HG03108 (cell line): ENCODE results near the gene DSCAML1.

Source experiments
- ATAC-seq: cut with Tn5 transposase; IDR thresholded peaks from one replicate; pipeline ENCODE4 v1.9.1; 2021; ENCODE audit warnings: moderate library complexity; ENCODE audit not compliant: unreplicated experiment

The DSCAML1 gene

GRCh38 chr11:117392979-117393378 lies 404.0 kb downstream of the DSCAML1 start:
- ATAC-seq = no peak

DNA sequence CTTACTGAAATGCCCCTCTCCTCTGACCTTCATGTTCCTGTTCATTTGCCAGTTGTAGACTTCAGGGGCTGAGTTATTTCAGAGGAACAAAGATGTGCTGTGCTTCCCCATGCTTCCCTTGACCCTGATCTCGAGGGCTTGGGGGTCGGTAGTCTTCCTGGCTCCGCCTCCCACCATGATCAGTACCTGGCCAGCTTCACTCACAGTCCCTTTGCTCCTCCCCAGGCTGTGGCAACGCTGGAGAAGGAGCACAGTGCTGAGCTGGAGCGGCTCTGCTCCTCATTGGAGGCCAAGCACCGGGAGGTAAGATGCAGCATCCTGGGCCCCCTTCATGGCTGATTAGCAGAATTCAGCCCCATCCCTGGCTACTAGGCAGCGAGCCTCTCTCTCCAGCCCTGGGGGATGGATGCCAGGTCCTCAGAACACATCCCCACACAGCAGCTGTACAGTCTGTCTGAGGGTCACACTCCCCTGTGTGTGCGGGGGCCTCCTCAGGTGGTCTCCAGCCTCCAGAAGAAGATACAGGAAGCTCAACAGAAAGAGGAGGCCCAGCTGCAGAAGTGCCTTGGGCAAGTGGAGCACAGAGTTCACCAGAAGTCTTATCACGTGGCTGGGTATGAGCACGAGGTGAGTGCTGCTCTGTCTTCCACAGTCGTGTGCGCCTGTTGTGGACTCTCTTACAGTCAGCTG lies 404.9 kb downstream of the DSCAML1 start:
- ATAC-seq = no peak

- ATAC-seq = no peak
Measured at GRCh38 chr11:117391181-117391580, 405.8 kb downstream of the DSCAML1 start.

- ATAC-seq = no peak
Measured at GRCh38 chr11:117390743-117391142, 406.3 kb downstream of the DSCAML1 start.

- ATAC-seq = no peak
Measured at GRCh38 chr11:117387992-117388755, 408.8 kb downstream of the DSCAML1 start.

GRCh38 chr11:117385906-117386305 lies 411.1 kb downstream of the DSCAML1 start:
- no peak for ATAC-seq

GRCh38 chr11:117385471-117385870 lies 411.5 kb downstream of the DSCAML1 start:
- no peak for ATAC-seq

- no peak for ATAC-seq
Measured at GRCh38 chr11:117384045-117384444, 413.0 kb downstream of the DSCAML1 start.

DNA sequence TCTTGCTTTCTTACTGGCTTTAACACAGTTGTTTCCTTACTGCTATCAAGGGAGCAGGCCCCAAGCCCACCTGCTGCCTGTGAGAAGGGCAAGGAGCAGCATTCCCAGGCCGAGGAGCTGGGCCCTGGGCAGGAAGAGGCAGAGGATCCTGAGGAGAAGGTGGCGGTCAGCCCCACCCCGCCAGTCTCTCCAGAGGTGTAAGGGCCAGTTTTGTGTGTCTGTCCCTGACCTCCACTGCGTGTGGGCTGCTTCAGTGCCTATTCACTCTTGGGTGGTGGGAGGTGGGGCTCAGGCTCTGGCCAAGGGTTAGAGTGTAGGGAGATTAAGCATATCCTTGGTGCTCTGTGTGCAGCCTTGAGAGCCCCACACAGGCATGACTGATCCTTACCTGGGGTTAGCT lies 414.3 kb downstream of the DSCAML1 start:
- no peak for ATAC-seq

- ATAC-seq = no peak
Measured at GRCh38 chr11:117381481-117382387, 415.3 kb downstream of the DSCAML1 start.

- ATAC-seq = no peak
Measured at GRCh38 chr11:117380676-117381075, 416.3 kb downstream of the DSCAML1 start.

DNA sequence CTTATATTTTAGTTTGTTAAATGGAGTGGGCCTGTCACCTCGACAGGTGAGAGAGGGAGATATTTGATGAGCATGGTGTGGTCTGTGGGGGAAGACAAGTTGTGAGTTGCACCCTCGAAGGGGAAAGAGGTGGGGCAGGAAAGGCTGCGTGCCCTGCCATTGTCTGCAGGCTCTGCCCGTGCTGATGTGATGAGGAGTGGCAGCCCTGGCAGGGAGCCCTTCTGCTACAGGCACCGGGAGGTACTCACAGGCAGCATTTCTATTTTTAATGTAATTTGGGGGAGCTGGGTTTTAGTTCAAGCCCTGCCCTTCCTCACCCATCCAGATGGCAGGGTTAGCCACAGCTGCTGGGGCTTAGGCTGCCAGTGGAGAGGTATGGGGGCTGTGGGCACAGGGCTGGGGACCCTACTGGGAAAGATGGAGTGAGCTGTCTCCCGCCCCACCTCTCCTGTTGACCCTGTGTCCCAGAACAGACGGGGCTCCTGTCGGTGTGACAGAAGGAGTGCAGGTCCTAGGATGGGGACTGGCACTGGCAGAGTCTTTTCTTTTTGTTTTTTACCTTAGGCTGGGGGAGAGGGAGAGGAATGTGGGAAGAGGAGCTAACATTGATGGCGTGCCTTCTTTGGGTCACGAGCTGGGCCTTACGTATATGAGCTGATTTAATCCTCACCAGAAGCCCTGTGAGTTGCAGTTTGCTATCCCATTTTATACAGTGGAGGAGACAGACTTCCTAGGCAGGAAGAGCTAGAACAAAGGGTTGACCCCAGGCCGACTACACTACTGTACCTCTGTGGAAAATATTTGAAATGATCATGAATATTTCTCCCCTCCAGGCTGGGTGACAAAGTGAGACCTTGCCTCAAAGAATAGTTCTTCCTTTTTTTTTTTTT lies 417.8 kb downstream of the DSCAML1 start:
- no peak for ATAC-seq
